T-helper 1 cell treated with Interleukin-12 subunit alpha and Interleukin-12 subunit beta and Interleukin-4 antibody, amounts not matched to agents 30 ng/mL and 1 ng/mL, for 36 hours (primary cell): ENCODE results near the gene ZNF175. TPM values are rescaled to one million over a fixed set of nuclear protein-coding genes. Genes with fewer than 3 reads are reported as not detected.

ENCODE experiments used
- intact Hi-C: fragments of 100-400 bp; cut with micrococcal nuclease; formaldehyde crosslinking; loops from one replicate; pipeline ENCODE4 v1.15.1; 2024
- total RNA-seq: library from RNA; stranded (reverse); gene quantifications from 2 replicates; pipeline ENCODE4 v1.2.3, GENCODE V29; 2022

Gene ZNF175
- total RNA-seq, 1 donor from 2014 or later: 8.3 TPM

DNA sequence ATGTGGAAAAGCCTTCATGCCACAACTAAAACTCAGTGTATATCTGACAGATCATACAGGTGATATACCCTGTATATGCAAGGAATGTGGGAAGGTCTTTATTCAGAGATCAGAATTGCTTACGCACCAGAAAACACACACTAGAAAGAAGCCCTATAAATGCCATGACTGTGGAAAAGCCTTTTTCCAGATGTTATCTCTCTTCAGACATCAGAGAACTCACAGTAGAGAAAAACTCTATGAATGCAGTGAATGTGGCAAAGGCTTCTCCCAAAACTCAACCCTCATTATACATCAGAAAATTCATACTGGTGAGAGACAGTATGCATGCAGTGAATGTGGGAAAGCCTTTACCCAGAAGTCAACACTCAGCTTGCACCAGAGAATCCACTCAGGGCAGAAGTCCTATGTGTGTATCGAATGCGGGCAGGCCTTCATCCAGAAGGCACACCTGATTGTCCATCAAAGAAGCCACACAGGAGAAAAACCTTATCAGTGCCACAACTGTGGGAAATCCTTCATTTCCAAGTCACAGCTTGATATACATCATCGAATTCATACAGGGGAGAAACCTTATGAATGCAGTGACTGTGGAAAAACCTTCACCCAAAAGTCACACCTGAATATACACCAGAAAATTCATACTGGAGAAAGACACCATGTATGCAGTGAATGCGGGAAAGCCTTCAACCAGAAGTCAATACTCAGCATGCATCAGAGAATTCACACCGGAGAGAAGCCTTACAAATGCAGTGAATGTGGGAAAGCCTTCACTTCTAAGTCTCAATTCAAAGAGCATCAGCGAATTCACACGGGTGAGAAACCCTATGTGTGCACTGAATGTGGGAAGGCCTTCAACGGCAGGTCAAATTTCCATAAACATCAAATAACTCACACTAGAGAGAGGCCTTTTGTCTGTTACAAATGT, 16.4 kb downstream of the ZNF175 start:
- intact Hi-C loops: no loop called here

- intact Hi-C loops: no loop called here
Measured at GRCh38 chr19:51589511-51589910, 18.4 kb downstream of the ZNF175 start.

DNA sequence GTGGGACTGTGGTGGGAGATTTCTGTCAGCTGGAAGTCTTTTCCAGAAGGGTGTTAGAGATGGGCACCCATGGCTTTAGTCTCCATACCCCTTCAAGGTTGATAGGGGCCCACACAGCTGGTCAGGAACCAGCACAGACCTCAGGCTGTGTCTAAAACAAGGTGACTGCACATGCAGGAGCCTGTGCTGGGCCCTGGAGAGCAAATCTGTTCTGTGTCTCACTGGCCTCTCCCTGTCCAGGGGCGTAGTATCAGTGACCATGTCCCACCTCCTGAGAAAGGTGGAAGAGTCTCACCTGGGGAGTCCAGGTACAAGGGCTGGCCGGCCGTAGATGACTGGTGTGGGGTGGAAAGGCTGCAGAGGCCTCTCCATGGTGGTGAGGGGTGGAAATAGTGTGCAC, 19.4 kb downstream of the ZNF175 start:
- intact Hi-C loops: no loop called here

DNA sequence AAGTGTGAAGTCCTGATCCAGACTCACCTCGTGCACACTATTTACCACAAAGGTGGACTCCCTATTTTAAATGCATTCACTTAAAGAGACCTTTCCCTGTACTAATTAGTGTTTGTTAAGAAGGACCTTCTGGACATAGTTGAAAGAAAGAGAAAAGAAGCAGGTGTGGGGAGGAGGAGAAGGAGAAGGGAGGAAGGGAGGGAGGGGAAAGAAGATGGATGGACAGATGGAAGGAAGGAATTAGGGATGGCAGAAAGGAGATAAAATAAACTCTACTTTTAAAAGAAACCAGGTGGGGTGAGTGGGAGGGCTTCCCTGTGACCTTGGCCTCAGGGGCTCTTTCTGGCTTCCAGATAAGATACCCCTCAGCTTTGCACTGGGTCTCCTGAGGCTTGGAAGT, 21.4 kb downstream of the ZNF175 start:
- intact Hi-C loops: no loop called here

GRCh38 chr19:51593138-51593890, 22.2 kb downstream of the ZNF175 start:
- intact Hi-C loops: no loop called here

GRCh38 chr19:51593969-51594773, 23.1 kb downstream of the ZNF175 start:
- intact Hi-C loops: loop anchor here (1.0 kb wide), 6 partner anchors 23 to 255 kb away; partner anchors contain the start of gene ZNF175

GRCh38 chr19:51594774-51595109, 23.7 kb downstream of the ZNF175 start:
- intact Hi-C loops: loop anchor here (1.0 kb wide), 6 partner anchors 23 to 255 kb away; partner anchors contain the start of gene ZNF175

GRCh38 chr19:51595190-51596175, 24.4 kb downstream of the ZNF175 start:
- intact Hi-C loops: no loop called here

- intact Hi-C loops: no loop called here
Measured at GRCh38 chr19:51598159-51598915, 27.3 kb downstream of the ZNF175 start.

DNA sequence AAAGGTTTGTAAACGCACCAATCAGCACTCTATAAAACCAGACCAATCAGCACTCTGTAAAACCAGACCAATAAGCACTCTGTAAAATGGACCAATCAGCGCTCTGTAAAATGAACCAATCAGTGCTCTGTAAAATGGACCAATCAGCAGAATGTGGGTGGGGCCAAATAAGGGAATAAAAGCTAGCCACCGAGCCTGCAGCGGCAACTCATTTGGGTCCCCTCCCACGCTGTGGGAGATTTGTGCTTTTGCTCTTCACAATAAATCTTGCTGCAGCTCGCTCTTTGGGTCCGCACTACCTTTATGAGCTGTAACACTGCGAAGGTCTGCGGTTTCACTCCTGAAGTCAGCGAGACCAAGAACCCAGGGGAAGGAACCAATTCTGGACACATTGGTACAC, 28.0 kb downstream of the ZNF175 start:
- intact Hi-C loops: no loop called here

- intact Hi-C loops: no loop called here
Measured at GRCh38 chr19:51600940-51601580, 30.0 kb downstream of the ZNF175 start.

- intact Hi-C loops: no loop called here
Measured at GRCh38 chr19:51602189-51602854, 31.2 kb downstream of the ZNF175 start.

DNA sequence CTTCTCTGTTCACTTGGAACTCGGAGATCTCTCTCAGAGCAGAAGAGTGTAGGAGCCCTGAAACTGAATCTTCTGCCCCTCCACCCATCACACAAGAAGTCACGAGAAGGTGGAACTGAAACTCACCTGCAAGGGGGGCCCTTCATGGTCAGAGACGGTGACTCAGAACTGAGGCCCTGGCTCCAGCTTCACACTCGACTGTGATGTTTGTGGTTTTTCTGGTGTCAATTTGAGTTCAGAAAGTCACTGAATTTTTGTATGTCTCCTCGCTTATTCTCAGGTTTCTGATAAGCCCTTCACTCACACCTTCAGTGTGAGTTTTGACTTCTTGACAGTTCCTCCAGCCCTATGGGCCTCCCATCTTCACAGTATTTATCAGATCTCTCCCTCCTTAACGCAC, 36.0 kb downstream of the ZNF175 start:
- intact Hi-C loops: loop anchor here (5.0 kb wide), 1 partner anchor 50 kb away; no protein-coding TSS in a partner anchor

DNA sequence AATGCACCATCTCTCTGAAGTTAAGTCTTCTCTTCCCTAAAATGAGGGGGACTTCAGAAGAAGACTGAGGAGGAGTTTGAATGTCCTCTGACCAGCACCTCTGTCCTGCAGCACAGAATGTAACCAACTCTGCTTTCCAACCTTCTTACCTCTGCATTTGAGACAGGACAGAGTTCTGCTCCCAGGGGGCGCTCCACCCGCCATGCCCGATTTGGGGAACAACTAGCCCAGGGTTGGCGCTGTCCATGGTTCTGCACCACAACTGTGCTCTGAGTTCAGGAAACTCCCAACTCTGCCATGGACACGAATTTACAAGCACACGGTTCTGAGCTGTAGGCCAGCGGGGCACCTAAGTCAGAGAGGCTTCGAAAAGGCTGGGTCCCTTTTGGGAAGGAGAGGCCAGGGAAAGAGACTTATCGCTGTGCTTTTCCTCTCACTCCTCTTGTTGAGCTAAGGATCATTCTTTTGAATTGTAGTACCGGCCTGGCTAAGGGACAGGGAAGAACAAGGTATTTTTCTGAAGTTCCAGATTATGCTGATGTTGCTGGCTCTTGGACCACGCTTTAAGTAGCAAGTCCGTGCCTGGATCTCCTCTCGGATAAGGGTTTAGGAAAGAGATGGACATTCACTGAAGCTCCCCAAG, 37.0 kb downstream of the ZNF175 start:
- intact Hi-C loops: loop anchor here (5.0 kb wide), 1 partner anchor 49 kb away; no protein-coding TSS in a partner anchor

DNA sequence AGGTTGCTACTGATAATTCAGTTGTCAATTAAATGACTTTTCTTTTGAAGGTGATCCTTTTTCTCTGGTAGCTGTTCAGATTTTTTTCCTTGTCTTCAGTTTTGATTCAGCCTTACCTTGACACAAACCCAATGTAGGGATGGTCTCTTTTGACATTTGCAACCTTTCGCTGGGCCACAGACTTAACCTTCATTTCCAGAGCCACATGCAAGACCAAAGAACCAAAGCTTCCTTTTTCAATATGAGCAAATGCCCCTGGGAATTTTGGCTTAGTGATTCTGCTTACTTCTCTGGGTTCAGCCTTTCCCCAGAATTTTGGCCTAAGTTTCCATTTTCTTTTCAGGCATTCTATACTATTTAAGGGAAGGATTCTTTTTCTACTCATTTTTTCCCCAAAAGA, 39.5 kb downstream of the ZNF175 start:
- intact Hi-C loops: no loop called here

DNA sequence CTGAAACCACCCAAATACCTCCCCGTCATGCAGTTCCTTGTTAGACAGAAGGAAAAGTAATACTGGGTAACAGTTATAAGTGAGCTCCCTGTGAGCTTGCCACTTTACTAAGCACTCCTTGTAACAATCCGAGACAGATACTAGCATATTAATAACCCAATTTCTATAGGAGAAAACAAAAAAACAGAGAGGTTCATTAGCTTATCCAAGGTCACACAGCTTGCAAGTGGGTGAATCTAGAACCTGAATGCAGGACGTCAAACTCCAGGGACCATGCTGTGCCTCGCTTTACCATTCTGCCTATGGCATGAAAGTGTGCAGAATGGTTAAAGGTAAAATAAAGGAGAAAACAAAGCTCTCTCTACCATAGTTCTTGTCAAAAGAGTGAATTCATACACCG, 43.7 kb downstream of the ZNF175 start:
- intact Hi-C loops: no loop called here

DNA sequence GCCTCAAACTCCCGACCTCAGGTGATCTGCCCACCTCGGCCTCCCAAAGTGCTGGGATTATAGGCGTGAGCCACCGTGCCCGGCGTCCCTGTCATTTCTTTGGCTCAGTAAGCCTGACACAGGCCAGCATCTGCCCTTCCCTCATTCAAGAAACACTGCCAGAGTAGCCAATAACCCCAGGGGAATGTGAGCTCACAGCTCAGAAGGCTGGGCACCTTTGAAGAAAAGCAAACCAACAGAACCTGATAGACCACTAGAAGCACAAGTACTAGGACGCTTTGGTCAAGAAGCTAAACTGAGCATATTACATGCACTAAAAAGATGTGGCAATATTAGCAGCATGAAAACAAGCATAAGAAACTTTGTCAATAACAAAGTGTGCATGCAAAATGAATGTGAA, 44.9 kb downstream of the ZNF175 start:
- intact Hi-C loops: no loop called here

DNA sequence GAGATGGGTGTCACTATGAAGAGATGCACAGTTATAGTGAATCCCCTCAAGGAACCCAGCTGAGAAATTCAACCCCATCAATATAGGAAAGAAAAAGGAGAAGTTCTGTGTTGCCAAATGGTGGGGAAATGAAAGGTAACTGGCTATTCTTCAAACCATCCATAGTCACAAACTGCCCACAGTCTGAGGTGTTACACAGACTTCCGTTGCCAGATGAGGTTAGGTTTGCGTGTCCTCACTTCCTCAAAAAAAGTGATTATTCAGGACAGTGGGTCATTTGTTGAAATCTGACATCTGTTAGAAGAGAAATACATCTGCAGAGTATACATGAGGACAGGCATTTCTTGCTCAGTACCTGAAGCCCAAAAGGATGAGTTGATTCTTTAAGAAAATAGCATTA, 50.1 kb downstream of the ZNF175 start:
- intact Hi-C loops: no loop called here
